Measurements from ENCODE around the gene SLC33A1. TPM values are rescaled to one million over a fixed set of nuclear protein-coding genes. Genes with fewer than 3 reads are reported as not detected.
"Not testable (repeated sequence)": the region's sequence is repeated elsewhere in the genome, so short reads cannot be mapped to it uniquely, and the experiment has no call there.

Gene SLC33A1
- total RNA-seq, 1 donor from 2014 or later, result 24.2 TPM

DNA sequence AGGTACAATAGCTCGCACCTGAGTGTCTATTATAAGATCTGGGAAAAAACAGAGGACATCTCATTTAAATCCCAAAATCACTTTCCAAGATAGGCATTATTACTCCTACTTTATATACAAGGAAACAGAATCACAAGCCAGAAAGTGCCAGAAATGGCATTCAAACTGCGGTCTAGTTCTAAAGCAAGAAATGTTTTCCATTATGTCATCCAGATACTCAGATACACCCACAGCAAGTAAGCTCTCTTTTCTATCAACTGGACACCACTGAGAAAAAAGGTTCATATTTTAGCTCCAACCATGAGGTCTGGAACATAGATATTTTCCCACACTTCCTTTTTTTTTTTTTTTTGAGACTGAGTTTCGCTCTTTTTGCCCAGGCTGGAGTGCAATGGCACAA is 8.1 kb downstream of the SLC33A1 start:
- Mint-ChIP-seq H3K27ac (ENCODE audit: unreplicated experiment) (no peak overlapping the region), H3K4me1 (ENCODE audit: unreplicated experiment) (peaks cover 11% of the 10 kb centered on the region), H3K4me3 (ENCODE audit: unreplicated experiment) (no peak overlapping the region)

DNA sequence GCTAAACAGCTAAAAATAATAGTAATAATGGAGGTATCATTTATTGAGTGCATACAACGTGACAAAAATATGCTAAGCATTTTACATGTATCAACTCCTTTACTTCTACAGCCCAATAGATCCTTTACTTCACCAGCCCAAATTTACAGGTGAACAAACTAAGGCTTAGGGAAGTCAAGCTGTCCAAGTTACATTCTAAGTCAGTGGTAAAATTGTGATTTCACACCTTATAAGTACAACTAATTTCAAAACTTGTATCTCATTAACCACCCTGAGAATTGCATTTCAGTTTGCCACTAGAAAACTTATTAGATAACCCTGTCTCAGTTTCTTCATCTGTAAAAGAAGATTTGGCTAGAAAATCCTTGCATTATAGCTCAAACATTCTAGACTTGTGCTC is 10.7 kb downstream of the SLC33A1 start:
- Mint-ChIP-seq H3K36me3 (ENCODE audit: low read depth, unreplicated experiment) (no peaks in the 10 kb centered on the region), H3K27me3 (ENCODE audit: unreplicated experiment) (no peaks in the 10 kb centered on the region), H3K4me1 (ENCODE audit: unreplicated experiment) (peaks cover 11% of the 10 kb centered on the region), H3K27ac (ENCODE audit: unreplicated experiment) (no peak overlapping the region), H3K4me3 (ENCODE audit: unreplicated experiment) (no peak overlapping the region), H3K9me3 (ENCODE audit: unreplicated experiment) (no peaks in the 10 kb centered on the region)
- no peak for DNase-seq (ENCODE audit: low spot score)
- TF ChIP-seq, protein P1, sequence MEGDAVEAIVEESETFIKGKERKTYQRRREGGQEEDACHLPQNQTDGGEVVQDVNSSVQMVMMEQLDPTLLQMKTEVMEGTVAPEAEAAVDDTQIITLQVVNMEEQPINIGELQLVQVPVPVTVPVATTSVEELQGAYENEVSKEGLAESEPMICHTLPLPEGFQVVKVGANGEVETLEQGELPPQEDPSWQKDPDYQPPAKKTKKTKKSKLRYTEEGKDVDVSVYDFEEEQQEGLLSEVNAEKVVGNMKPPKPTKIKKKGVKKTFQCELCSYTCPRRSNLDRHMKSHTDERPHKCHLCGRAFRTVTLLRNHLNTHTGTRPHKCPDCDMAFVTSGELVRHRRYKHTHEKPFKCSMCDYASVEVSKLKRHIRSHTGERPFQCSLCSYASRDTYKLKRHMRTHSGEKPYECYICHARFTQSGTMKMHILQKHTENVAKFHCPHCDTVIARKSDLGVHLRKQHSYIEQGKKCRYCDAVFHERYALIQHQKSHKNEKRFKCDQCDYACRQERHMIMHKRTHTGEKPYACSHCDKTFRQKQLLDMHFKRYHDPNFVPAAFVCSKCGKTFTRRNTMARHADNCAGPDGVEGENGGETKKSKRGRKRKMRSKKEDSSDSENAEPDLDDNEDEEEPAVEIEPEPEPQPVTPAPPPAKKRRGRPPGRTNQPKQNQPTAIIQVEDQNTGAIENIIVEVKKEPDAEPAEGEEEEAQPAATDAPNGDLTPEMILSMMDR (IDR thresholded peaks at IDR 0.05; ENCODE audit: unreplicated experiment), result no peak

More for the DNA sequence above, 8.1 kb downstream of the SLC33A1 start:
- Mint-ChIP-seq H3K27me3 (ENCODE audit: unreplicated experiment) (no peaks in the 10 kb centered on the region), H3K36me3 (ENCODE audit: low read depth, unreplicated experiment) (no peaks in the 10 kb centered on the region), H3K9me3 (ENCODE audit: unreplicated experiment) (no peaks in the 10 kb centered on the region)
- DNase-seq (ENCODE audit: low spot score), result no peak
- TF ChIP-seq, protein P1 (IDR thresholded peaks at IDR 0.05; ENCODE audit: unreplicated experiment), result no peak

DNA sequence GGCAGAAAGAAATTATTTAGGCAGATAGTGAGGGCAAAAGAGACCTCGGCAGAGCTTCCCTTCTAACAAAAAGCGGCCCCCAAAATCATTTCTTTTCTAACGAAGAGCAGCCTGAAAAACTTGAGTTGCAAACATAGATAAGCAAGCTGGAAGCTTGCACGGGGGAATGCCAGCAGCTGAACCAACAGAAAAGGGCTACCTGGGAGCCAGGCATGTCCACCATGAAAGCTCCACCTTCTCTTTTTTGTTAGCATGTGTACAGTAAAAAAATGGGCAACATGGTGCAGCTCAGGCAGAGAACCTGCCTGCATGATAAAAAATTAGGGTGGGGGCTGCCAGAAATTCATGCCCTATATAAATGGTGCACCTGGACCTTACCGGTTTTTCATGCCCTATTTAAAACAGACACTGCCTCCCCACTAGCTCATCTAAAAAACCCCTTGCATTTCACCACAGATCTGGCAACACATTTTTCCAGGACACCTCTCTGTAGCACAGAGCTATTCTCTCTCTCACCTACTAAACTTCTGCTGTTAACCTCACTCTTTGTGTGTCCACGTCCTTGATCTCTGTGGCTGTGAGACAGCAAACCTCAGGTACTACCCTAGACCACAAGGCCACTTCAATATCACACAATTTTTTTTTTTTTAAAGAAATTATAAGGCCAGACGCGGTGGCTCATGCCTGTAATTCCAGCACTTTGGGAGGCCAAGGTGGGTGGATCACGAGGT is 18.7 kb downstream of the SLC33A1 start:
- H3K9me3 Mint-ChIP-seq (ENCODE audit: unreplicated experiment), result no peaks in the 10 kb centered on the region
- H3K27me3 Mint-ChIP-seq (ENCODE audit: unreplicated experiment), result no peaks in the 10 kb centered on the region
- DNase-seq (ENCODE audit: low spot score), result no peak
- H3K27ac Mint-ChIP-seq (ENCODE audit: unreplicated experiment), result no peak overlapping the region
- TF ChIP-seq, protein P1 (IDR thresholded peaks at IDR 0.05; ENCODE audit: unreplicated experiment), result no peak
- H3K36me3 Mint-ChIP-seq (ENCODE audit: low read depth, unreplicated experiment), result peaks cover 3% of the 10 kb centered on the region
- peak overlapping the region; percentile 33 for H3K4me3 Mint-ChIP-seq (ENCODE audit: unreplicated experiment)
- H3K4me1 Mint-ChIP-seq (ENCODE audit: unreplicated experiment), result no peaks in the 10 kb centered on the region

DNA sequence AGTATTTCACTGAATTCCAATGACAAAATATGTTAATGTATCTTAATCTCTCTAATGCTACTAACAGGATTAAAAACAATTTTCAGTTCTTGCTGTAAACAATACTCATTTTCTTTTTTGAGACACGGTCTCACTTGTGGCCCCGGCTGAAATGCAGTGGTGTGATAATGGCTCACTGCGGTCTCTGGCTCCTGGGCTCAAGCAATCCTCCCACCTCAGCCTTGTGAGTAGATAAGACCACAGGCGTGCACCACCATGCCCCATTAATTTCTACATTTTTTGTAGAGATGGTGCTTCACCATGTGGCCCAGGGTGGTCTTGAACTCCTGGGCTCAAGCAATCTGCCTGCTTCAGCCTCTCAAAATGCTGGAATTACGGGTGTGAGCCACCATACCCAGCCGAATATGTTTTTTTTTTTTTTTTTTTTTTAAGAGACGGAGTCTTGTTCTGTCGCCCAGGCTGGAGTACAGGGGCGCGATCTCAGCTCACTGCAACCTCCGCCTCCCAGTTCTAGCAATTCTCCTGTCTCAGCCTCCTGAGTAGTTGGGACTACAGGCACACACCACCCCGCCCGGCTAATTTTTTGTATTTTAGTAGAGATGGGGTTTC is 25.6 kb downstream of the SLC33A1 start:
- not testable (repeated sequence) for H3K27ac Mint-ChIP-seq (ENCODE audit: unreplicated experiment); H3K4me3 Mint-ChIP-seq (ENCODE audit: unreplicated experiment); H3K27me3 Mint-ChIP-seq (ENCODE audit: unreplicated experiment); H3K9me3 Mint-ChIP-seq (ENCODE audit: unreplicated experiment); DNase-seq (ENCODE audit: low spot score); H3K36me3 Mint-ChIP-seq (ENCODE audit: low read depth, unreplicated experiment); H3K4me1 Mint-ChIP-seq (ENCODE audit: unreplicated experiment)

DNA sequence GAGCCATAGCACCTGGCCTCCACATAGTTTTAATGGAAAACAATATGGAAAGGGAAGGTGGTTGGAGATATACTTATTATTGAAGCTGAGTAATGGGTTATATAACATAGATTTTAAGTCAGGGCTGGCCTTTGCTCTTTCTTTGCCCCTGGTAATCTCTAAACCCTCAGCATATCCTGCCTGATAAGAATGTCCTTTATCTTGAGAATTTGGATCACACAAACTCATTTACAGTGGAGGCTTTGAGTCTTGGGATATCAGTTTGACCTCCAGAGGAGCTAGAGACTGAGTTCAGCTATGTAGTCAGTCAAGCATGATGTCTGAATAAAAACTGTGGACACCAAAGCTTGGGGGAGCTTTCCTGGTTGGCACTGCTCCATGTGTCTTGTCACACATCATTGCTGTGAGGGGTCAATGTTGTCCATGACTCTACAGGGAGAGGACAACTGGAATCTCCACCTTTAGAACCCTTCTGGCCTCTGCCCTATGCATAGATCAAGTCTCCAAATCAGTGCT is 39.1 kb downstream of the SLC33A1 start:
- H3K27ac Mint-ChIP-seq (ENCODE audit: unreplicated experiment), result no peak overlapping the region

DNA sequence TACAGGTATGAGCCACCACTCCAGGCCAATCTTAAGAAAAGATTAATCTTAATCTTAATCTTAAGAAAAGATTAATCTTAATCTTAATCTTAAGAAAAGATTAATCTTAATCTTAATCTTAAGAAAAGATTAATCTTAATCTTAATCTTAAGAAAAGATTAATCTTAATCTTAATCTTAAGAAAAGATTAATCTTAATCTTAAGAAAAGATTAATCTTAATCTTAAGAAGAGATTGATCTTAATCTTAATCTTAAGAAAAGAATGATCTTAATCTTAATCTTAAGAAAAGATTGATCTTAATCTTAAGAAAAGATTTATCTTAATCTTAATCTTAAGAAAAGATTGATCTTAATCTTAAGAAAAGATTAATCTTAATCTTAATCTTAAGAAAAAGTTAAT is 41.0 kb downstream of the SLC33A1 start:
- DNase-seq (ENCODE audit: low spot score); H3K4me3 Mint-ChIP-seq (ENCODE audit: unreplicated experiment); H3K27me3 Mint-ChIP-seq (ENCODE audit: unreplicated experiment); H3K4me1 Mint-ChIP-seq (ENCODE audit: unreplicated experiment); H3K27ac Mint-ChIP-seq (ENCODE audit: unreplicated experiment); H3K36me3 Mint-ChIP-seq (ENCODE audit: low read depth, unreplicated experiment); H3K9me3 Mint-ChIP-seq (ENCODE audit: unreplicated experiment): not testable (repeated sequence)

More for the DNA sequence above, 39.1 kb downstream of the SLC33A1 start:
- no peaks in the 10 kb centered on the region for H3K9me3 Mint-ChIP-seq (ENCODE audit: unreplicated experiment)
- H3K4me3 Mint-ChIP-seq (ENCODE audit: unreplicated experiment), result no peak overlapping the region
- no peaks in the 10 kb centered on the region for H3K4me1 Mint-ChIP-seq (ENCODE audit: unreplicated experiment)
- H3K36me3 Mint-ChIP-seq (ENCODE audit: low read depth, unreplicated experiment), result peaks cover 3% of the 10 kb centered on the region
- TF ChIP-seq, protein P1 (IDR thresholded peaks at IDR 0.05; ENCODE audit: unreplicated experiment), result no peak
- H3K27me3 Mint-ChIP-seq (ENCODE audit: unreplicated experiment), result peaks cover 3% of the 10 kb centered on the region
- no peak for DNase-seq (ENCODE audit: low spot score)
